Right lobe of liver (tissue), 4 donors: ENCODE results near the gene TTC28.

Experiments used
- CTCF ChIP-seq, 4 donors: fragments of 200-600 bp in 3 of 4; fragments of 450-650 bp in 1 of 4; IDR thresholded peaks; one replicate each; pipeline versions ENCODE4 v1.5.1 to v1.8.0; 2016 to 2022; ENCODE audit warnings: antibody characterized with exemption in 4 of 4, mild to moderate bottlenecking in 2 of 4
- POLR2A ChIP-seq: fragments of 450-650 bp; IDR thresholded peaks from one replicate; pipeline ENCODE4 v1.6.1; 2017; ENCODE audit warnings: antibody characterized with exemption, mild to moderate bottlenecking
- donor health status: DM: no; HTN: no; CAD: no.
- donor health status: DM: no; HTN: no; CAD: no.
- donor health status: DM: no; HTN: yes; CAD: no.

GRCh38 chr22:28394513-28395110 is 285.0 kb downstream of the TTC28 start:
- TF ChIP-seq POLR2A (no peak), CTCF (IDR thresholded peaks at IDR 0.05) (no peak)
